Hepatocyte (in vitro differentiated cells): ENCODE measurements around the gene TCAP.

Experiments used
- CTCF ChIP-seq: fragments of 200-600 bp; sonication (generic); IDR thresholded peaks from 2 replicates; pipeline ENCODE4 v1.5.1; 2016; ENCODE audit warnings: antibody characterized with exemption, mild to moderate bottlenecking; ENCODE audit not compliant: poor library complexity
- EZH2 ChIP-seq: fragments of 200-600 bp; sonication (generic); IDR thresholded peaks from 2 replicates; pipeline ENCODE4 v1.6.1; 2016; ENCODE audit warnings: antibody characterized with exemption, mild to moderate bottlenecking, borderline replicate concordance

- TF ChIP-seq CTCF (no peak), EZH2 (no peak)
Measured at GRCh38 chr17:39660397-39661385, 4.5 kb upstream of the TCAP start.
